ENCODE results near the gene NPM3.

NPM3 gene, protein sequence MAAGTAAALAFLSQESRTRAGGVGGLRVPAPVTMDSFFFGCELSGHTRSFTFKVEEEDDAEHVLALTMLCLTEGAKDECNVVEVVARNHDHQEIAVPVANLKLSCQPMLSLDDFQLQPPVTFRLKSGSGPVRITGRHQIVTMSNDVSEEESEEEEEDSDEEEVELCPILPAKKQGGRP

DNA sequence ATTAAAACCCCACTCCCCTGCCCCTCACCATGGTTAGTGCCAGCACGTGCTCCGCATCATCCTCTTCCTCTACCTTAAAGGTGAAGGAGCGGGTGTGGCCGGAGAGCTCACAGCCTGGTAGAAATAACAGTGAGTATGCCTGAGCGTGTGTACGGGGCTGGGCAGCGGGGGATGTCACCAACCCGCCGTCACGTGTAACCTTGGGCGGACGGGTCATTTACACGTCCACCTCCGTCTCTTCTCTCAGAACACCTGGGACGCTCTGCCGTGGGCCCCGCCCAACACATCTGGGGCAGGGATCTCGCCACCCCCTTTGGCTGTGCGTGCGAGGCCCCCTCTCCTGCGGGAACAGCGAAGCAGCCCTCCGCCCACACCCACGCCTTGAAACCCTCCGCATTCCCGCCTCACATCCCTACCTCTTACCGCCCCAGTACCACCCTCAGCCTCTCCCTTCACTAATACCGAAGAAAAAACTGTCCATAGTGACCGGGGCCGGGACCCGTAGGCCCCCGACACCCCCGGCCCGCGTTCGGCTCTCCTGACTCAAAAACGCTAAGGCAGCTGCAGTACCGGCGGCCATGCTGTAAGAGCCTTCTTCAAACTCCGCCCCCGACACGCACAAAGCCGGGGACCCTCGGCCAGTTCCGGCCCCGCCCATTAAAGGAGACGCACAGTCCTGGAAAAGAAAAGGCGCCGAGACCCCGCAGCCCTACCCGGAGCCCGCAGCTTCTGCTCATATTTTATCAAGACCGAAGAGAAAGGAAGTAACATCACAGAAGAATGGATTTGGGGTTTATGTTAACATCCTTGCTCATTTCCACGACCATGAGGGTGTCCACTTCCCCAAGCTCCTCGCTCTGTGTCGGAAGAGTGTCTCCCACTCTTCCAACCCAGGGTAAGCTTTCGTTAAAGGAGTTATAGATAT is at the start of gene NPM3:
Gene NPM3, minus strand, starts transcription at position 636 of the 925 bp plus-strand sequence. Its CDS starts 56 bp downstream, at position 580.
- peak; percentile 72 for DNase-seq

DNA sequence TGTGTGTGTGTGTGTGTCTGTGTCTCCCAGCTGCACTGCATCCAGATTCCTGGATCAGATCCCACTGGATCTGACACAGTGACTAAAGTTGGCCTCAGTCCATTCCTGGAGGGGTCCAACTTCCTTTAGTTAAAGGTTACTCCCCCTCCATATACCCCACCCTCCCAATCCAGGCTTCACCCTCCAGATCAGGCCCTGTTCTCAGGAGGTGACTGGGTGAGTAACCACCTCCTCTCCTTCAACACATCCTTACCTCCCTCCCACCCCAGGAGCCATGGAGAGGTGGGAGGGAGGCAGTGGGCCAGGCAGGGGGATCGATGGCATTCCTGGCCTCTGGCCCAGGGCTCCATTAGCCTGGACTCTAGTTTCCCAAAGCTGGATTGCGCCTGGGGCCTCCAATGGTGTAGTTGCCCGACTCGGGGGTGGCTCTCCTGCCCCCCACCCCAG is 49.1 kb upstream of the NPM3 start:
- no peak for DNase-seq

DNA sequence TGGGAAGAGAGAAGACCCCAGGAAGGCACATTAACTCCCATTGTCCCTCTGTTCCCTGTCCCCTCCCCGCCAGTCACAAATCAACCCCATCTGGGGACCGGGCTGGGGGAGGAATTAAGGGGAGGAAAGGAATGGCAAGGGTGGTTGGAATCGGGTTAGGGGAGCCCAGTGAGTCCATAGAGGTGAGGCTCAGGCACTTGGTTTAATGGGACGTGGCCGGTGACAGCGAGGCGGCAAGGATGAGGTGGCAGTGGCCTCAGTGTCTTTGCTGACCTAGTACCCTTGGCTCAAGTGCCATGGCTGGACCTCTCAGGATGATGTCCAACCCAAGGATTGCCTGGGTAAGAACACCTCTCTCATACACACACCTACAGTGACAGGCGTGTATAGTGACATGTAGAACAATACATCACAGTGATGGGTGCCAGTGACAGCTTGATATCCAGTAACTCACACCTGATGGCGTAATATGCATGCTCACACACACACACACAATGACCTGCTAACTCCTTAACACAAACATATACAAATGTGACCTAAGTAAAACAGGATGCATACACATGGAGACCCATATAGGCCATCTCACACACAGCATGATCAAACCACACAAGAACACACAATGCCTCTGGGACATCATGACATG is 48.0 kb upstream of the NPM3 start:
- no peak for DNase-seq

DNA sequence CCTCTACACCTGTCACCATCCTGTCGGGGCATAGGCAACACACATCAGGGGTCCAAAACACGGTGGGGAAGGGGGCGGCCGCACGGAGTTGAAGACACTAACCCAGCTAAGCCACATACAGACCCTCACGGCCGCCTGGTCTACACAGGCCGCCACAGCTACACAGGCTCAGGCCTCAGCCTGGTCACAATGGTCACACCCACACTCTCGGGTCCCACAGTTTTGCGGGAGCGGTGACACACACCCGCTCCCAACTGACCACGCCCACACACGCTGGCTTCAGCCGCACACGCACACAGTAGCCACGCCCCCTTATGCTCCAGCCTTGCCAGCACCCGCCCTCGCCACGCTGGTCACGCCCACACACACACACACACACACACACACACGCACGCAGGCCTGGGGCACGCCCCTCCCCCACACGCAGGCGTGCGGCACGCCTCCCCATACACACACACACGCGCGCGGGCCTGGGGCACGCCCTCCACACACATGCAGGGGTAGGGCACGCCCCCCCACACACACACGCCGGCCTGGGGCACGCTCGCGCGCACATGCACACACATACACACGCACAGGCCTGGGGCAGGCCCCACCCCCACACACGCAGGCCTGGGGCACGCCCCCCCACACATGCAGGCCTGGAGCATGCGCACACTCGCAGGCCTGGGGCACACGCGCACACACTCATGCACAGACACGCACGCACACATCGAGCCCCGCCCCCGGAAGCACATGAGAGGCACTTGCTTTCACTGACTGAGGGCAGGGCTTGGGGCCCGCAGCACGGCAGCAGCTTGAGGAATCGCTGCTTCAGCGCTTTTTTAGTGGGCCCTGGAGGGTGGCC is 47.3 kb upstream of the NPM3 start:
- DNase-seq: peak; percentile 91

DNA sequence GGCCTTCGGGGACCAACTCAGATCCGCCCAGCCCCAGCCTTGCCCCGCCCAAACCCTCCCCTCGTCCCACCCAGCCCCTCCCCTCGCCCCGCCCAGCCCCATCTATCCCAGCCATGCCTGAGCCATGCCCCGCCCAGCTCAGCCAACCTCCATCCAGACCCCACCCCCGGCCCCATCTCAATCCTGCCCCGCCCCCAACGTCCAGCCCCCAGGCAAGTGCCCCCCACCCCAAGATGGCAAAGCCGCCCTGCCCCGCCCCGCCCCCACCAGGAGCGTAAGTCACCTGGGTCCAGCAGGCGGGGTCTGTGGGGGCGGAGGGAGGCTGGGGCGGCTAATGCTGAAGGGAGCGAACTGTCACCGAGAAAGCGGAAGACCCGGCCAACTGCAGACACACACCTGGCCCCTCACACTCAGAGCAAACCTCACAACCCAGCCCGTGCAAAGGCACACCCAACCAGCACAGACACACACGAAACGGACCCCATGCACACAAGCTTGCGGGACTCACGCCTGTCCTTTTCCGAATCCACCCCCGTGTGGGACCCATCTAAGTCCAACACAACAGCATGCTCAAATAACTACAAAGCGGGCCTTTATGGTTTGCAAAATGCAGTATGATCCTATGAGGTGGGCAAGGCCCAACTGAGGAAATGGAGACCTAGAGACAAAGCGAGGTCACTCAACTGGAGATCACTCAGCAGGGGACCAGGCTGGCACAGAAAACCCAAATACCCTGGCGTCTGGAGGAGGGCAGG is 46.5 kb upstream of the NPM3 start:
- DNase-seq: peak; percentile 50

DNA sequence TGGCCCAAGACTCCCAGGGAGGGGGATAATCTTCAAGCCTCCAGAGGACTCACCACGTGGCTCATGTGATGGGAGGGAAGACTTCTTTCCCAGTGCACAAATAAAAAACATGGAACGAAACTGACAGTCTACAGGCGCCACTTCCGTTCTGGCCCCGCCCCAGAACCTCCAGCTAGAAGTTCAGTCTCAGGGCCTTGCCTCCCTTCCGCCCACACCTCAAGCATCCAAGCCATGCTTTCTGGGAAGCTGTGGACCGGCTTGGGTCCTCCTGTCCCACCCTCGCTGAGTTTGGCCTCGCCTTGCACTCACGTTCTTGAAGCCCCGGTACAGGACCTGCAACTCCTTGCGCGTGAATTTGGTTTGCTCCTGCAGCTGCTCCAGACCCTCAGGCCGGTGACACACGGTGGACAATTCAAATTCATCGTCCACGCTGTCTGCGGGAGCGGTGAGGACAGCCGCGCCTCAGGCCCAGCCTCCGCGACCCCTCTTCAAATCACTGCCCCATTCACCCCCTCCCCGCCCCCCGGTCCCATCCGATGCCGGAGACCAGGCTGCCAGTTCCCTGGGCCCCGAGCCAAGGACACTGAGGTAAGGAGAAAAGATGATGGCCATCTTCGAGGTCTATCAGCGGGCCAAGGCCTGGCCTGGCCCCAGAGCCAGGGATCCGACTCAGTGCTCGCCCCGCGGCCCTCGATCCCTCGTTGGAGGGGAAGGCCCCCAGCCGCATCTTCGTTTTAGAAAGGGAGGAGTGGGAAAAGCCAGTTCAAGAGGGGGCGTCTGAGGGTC is 45.7 kb upstream of the NPM3 start:
- no peak for DNase-seq

DNA sequence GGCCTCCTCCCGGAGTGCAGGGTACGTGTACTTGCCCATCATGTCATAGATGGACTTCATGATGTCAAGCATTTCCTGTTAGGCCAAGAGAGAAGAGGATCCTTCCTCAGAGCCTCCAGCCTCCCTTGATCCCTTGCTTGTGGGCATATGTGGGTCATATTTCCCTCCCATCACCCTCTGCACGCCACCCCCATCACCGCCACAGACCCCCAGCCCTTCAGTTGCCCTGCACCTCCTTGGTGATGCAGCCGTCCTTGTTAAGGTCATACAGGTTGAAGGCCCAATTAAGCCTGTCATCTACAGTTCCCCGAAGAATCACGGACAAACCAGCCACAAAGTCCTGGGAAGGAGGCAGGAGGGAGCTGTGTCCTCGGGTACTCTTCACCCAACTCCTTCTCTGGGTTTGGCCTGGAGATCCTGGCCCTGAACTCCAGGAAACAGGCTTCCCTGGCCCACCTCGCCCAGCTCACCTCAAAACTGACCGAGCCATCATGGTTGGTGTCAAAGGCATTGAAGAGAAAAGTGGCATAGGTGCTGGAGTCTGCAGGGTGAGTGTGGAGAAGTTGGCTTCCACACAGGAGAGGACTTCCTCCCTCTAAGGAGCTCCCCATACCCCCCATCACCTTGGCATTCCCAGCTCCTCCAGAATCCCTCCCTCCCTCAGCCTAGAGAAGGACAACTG is 44.8 kb upstream of the NPM3 start:
- DNase-seq: no peak

DNA sequence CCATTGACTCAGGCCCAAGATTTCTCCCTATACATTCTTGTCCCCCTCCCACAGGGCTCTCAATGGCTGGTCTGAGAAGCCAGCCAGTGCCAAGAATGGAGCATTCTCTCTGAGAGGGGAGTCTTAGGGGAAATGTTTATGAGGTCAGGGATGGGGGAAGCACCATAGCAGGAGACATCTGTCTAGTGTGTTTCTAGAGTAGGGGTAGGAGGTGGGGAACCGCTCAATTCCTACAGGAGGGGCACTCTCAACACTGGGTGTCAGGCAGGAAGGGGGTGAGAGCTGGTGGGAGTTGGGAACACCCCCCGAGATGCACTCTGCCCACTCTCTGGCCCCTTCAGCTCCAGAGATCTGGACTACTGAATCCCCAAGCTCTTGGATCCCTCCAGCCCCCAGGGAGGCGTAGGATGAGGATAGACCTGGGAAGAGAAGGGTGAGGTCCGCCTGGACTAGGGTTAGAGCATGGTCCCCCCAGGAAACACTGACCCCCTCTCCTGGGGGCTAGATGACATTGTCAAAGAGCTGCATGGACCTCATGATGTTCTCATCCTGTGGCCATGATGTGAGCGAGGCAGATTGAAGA is 43.7 kb upstream of the NPM3 start:
- DNase-seq: no peak

DNA sequence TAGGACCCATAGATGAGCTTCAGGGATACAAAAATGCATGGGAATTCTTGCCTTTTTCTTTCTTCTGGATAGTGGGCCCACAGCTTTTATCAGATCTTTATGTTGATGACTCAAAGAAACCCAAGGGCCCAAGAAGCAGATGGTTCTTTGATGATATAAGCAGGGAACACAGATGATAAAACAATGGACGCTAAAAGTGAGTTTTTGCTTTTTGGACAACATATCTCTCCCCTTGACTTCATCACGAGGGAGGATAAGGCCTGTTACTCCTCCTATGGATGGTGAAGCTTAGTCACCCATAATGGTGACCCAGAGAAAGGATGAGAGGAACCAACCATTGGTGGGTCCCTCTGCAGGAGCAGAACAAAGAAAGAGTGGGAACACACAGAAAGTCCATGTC is 41.5 kb upstream of the NPM3 start:
- DNase-seq: no peak

DNA sequence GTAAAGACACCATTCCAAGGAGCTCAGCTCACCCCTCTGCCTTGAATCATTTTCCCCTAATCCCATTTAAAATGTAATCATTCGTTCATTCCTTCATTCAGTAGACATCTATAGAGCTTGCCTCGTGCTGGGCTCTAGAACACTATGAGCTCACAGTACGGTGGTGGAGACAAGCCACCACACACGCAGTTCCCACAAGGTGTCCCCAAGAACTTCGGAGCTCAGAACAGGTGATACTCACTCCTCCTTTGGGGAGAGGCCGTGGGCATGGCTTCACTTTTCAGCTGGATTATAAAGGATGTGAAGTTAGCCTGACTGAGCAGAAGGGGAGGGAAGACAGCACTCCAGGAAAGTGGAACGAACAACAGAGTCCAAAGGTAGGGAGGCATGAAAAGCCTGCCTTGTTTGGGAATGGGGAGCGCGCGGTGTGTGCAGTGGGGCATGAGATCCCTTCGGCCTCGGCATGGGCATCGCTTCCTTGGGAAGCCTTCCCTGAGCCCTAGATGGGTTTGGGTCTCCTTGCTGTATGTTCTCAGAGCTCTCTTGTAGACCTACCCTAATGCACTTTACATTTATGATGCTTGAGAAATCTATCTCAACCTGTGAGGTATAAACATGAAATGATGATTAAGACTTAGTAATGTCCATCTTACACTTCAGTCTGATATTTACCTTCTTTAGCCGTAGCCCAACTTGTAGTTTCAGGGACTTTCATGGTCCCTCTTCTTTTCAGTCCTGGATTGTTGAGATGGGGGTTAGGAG is 35.8 kb upstream of the NPM3 start:
- no peak for DNase-seq

DNA sequence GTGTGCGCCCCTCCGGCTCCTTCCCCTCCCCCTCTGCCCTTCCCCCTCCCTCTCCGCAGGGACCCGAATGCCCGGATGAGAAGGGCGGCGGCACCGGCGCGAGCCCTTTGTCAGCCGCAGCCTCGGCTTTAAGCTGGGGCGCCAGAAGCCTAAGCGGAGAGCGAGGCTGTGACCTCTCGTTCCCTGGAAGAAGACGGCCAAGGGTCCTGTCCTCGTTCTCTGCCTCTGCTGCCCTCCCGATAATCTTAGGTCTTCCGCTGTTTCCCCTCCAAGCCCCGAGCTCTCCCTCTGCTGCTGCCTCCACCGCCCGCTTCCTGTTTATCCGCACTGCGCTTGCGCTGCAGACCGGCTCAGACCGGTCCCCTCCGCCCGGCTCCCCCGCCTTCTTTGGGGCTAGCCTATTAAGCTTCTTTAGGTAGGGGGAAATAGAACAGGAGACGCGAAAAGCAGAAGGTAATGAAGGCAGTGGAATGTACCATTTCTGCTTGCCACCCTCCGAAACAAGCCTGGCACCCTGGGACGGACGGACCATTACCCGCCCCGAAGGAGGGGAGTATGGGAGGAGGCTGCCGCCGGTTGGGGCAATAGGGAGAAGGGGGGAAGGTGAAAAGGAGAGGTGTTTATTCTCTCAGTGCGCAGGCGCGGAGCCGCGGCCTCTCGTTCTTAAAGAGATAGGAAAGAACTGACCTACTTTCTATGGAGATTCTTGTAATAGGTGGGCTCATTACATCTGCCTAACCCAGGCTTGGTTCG is 35.0 kb upstream of the NPM3 start, which contains the start of gene OGA:
Gene OGA, minus strand, starts transcription at position 326 of the 753 bp plus-strand sequence. CDS start 422 bp downstream, outside the sequence.
- peak; percentile 97 for DNase-seq

DNA sequence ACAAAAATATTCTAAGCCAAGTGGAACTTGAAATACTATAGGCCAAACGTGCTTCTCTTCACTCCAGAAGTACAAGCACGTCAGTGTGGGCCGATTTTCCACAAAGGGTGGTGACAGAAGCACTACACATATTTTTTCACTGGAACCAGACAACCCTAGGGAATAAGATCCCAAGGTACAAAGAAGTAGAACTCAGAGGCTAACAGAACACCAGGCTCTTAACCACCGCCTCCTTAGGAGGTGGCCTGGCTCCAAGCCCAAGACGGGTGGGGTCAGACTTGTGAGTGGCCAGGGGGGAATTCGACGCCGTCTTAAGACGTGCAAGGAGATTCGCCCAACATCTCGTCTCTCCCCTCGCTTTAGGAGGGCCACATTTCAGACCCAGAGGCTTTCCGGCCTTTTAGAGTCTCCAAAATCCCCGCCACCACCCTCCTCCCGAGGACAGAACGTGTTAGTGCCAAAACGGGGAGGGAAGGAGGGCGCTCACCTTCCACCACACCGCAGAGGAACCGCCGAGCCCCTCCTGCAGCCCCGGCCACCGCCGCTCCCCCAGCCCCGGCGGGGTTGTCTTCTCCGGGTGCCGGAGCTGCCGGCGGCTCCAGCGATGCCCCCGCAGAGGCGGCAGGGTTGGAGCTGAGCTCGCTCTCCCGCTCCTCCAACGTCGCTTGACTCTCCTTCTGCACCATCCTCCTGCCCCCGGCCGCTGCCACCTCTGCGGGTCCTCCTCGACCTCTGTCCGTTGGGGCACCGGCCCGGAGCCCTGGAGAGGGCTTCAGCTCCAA is 34.3 kb upstream of the NPM3 start:
- peak; percentile 23 for DNase-seq

DNA sequence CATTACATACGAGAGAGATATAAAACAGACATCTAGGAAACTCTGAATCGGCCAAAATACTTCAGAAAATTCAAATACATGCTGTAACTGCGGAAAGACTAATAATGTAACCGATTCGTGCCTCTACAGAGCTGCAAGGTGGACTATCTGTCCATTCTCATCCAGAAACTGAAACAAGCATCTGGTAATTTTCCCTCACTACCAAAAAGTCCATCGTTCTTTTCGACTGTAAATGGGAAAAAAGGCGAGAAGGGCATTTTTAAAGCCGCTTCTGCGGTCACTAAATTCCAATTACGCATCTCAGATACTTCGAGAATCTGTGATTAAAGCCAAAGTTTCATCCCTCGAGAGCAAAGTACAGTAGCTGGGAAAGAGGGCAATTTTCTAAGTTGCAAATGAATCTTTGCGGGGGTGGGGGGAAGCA is 33.7 kb upstream of the NPM3 start:
- DNase-seq: no peak

DNA sequence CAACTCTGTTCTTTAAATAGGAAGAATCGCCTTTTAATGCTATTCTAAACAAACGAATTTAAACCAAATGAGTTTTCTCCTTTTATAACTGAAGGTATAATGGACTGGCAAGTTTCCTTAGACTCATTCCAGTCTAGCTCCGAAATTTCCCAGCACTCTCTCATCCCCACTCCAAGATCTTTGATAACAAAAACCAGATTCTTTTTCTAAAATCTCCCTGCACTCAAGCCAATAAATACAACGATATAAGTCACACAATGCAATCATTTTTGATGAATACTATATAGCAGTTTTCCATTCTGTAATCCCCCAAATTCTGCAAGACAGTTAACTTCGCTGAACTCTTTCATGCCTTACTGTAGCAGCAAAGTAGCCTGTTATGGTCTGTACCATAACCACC is 33.1 kb upstream of the NPM3 start:
- DNase-seq: no peak

DNA sequence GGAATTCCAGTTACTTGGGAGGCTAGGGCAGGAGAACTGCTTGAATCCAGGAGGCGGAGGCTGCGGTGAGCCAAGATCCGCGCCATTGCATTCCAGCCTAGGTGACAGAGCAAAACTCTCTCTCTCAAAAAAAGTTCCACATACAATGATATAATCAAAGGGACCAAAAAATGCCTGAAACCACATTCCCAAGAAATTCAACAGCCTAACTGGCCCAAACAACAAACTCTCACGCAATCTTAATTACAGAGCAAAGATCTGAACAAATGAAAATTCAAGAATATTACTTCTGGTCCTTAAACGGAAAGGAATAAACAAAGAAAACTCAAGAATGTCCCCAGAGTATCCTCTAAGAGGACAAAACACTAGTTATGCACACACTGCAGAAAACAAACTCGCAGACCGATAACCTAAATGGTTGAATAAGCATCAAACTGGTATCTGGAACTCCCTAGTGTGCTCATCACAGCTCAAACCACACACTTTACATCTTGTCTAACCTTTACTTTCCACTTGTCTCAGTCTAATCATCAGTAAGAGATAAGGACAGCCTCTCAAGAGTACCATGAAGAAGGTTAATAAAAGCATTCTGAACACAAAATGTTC is 31.3 kb upstream of the NPM3 start:
- DNase-seq: no peak

DNA sequence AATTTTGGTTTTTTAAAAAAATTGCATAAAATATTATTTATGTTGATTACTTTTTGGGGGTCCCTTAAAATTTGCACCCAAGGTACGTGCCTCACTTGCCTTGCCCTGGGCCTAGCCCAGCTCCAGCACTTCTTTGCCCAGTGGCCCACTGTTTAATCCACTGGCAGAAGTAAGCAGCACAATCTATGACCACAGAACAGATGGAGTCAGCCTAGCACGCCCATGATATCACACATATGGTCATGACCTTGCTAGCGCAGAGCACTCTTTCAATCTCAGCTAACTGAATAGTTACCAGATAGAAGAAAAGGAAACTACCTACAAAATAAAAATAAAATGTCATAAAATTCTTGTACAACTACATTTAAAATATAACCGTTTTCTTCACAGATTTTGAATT is 29.4 kb upstream of the NPM3 start:
- DNase-seq: no peak

DNA sequence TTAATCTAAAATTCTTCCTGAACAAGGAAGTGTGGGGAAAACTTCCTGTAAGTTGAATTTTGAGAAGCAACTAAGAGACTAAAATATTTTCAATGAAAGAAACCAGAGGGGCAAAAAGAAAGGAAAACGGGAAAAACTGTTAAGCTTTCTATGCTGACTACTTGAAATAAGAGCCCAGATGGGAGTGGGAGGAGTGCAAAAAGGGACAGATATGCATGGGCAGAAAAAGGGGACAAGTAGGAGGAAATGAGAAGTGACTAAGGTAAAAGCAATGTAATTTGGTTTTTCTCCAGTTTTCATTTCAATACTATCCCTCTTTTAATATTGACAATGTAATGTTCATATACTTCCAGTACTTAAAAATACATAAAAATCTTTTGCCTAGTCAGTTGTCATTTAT is 23.9 kb upstream of the NPM3 start:
- DNase-seq: no peak
